GM12878 (cell line): ENCODE results near the gene ZSCAN20. TPM values are rescaled to one million over a fixed set of nuclear protein-coding genes. Genes with fewer than 3 reads are reported as not detected.

Experiments used
- ATAC-seq: fragments of 200-7000 bp; cut with Tn5 transposase; 3 replicates; pipeline ENCODE4 v1.9.1; 2020; ENCODE audit warnings: mild to moderate bottlenecking, moderate library complexity
- BruUV-seq: library from RNA; stranded (reverse); fragments of 400-500 nt; replicated peaks from 2 replicates; lab custom pipeline; 2021; lab: Mats Ljungman, UMichigan
- CTCF ChIA-PET: fragments of 300-600 bp; sonication (Branson Sonifier 250); formaldehyde crosslinking; extraction: SDS; loops from one replicate; lab custom pipeline; 2021; ENCODE audit warnings: inconsistent platforms; lab: Yijun Ruan, JAX
- POLR2A ChIA-PET: fragments of 350-600 bp; formaldehyde crosslinking; extraction: SDS; loops from one replicate; lab custom pipeline; 2021; ENCODE audit warnings: inconsistent platforms; lab: Charles Lee
- RAD21 ChIA-PET: fragments of 300-600 bp; sonication (Branson Sonifier 250); formaldehyde crosslinking; loops from one replicate; lab custom pipeline; 2023; ENCODE audit warnings: antibody characterized with exemption; ENCODE audit not compliant: unreplicated experiment; lab: Charles Lee
- SMC1A ChIA-PET: fragments of 300-600 bp; sonication (Branson Sonifier 250); formaldehyde crosslinking; loops from one replicate; lab custom pipeline; 2023; ENCODE audit not compliant: unreplicated experiment, uncharacterized antibody; lab: Charles Lee
- DNase-seq: peaks from one replicate; pipeline ENCODE4 v3.0.0-alpha.2; 2011; ENCODE audit warnings: low read depth, low spot score
- FAIRE-seq: peaks from 3 replicates; lab custom pipeline; 2011; peaks lifted over from hg19 to GRCh38; lab: Jason Lieb, UNC
- H2AFZ ChIP-seq: 2 replicates; pipeline ENCODE4 v1.6.0; 2011; ENCODE audit warnings: low read depth, low read length, control low read depth; ENCODE audit not compliant: control insufficient read depth
- H3K27ac ChIP-seq: 2 replicates; pipeline ENCODE4 v1.5.1; 2011; ENCODE audit warnings: control low read depth; ENCODE audit not compliant: control insufficient read depth, insufficient read depth
- H3K27me3 ChIP-seq, 2 experiments: replicated peaks in 1 of 2; 2 replicates each; pipeline versions ENCODE4 v1.6.0 to v1.6.1; 2011; ENCODE audit warnings: low read length in 1 of 2; ENCODE audit not compliant: control insufficient read depth in 2 of 2, insufficient read depth in 2 of 2
- H3K36me3 ChIP-seq, 2 experiments: 2 replicates each; pipeline ENCODE4 v1.5.1; 2011; ENCODE audit warnings: low read length in 1 of 2; ENCODE audit not compliant: control insufficient read depth in 2 of 2, insufficient read depth in 2 of 2
- H3K4me1 ChIP-seq: 2 replicates; pipeline ENCODE4 v1.6.1; 2011; ENCODE audit warnings: mild to moderate bottlenecking, low read length, moderate library complexity, mixed read lengths; ENCODE audit not compliant: control insufficient read depth, insufficient read depth
- H3K4me2 ChIP-seq: 2 replicates; pipeline ENCODE4 v1.6.0; 2011; ENCODE audit warnings: control low read depth; ENCODE audit not compliant: control insufficient read depth, insufficient read depth
- H3K4me3 ChIP-seq: fragments of 200-600 bp; sonication (generic); 2 replicates; pipeline ENCODE4 v1.5.1; 2016
- H3K79me2 ChIP-seq: 2 replicates; pipeline ENCODE4 v1.6.0; 2011; ENCODE audit warnings: low read length; ENCODE audit not compliant: control insufficient read depth, insufficient read depth
- H3K9ac ChIP-seq: 2 replicates; pipeline ENCODE4 v1.8.0; 2011; ENCODE audit warnings: low read length, control low read depth, mixed read lengths; ENCODE audit not compliant: control insufficient read depth, insufficient read depth
- H3K9me3 ChIP-seq: replicated peaks from 3 replicates; pipeline ENCODE4 v1.5.1; 2011; ENCODE audit warnings: mild to moderate bottlenecking, low read length; ENCODE audit not compliant: control insufficient read depth, insufficient read depth
- H4K20me1 ChIP-seq: 2 replicates; pipeline ENCODE4 v1.6.0; 2011; ENCODE audit not compliant: control insufficient read depth, insufficient read depth
- EGR1 ChIP-seq, 2 experiments: IDR thresholded peaks; 1 replicate in 1 of 2; 2 replicates in 1 of 2; pipeline ENCODE4 v1.6.1; 2011 to 2012; ENCODE audit warnings: low read depth in 2 of 2, low read length in 2 of 2, borderline replicate concordance in 1 of 2, mild to moderate bottlenecking in 1 of 2, moderate library complexity in 1 of 2
- ETV6 ChIP-seq, 2 experiments: fragments of 450-650 bp in 1 of 2; IDR thresholded peaks in 1 of 2; conservative IDR thresholded peaks in 1 of 2; 2 replicates each; pipeline ENCODE4 v1.6.1; 2014; ENCODE audit warnings: antibody characterized with exemption in 1 of 2, borderline replicate concordance in 1 of 2, low read depth in 1 of 2, mild to moderate bottlenecking in 1 of 2, moderate library complexity in 1 of 2
- FOXM1 ChIP-seq: IDR thresholded peaks from 2 replicates; pipeline ENCODE4 v1.6.1; 2012; ENCODE audit warnings: low read depth, mild to moderate bottlenecking, inconsistent platforms, low read length, moderate library complexity
- RAD51 ChIP-seq: fragments of 450-650 bp; IDR thresholded peaks from 2 replicates; pipeline ENCODE4 v1.6.1; 2016; ENCODE audit warnings: moderate library complexity, mild to moderate bottlenecking, inconsistent platforms
- SRF ChIP-seq, 2 experiments: IDR thresholded peaks; 2 replicates each; pipeline ENCODE4 v1.6.1; 2011; ENCODE audit warnings: low read depth in 2 of 2, low read length in 2 of 2, mild to moderate bottlenecking in 1 of 2, moderate library complexity in 1 of 2
- TCF3 ChIP-seq: IDR thresholded peaks from 2 replicates; pipeline ENCODE4 v1.6.1; 2012; ENCODE audit warnings: low read depth, mild to moderate bottlenecking, low read length, borderline replicate concordance; ENCODE audit not compliant: insufficient read depth
- WGBS: methylation state at CpG from one replicate; pipeline ENCODE4 v1.1.6; 2016; ENCODE audit warnings: low lambda C conversion rate; ENCODE audit not compliant: insufficient replicate concordance, insufficient coverage; ENCODE audit errors: missing lambda C conversion rate; 5-methylcytosine and 5-hydroxymethylcytosine counted together
- in situ Hi-C: fragments of 300-500 bp; cut with MboI; formaldehyde crosslinking; loops from 9 replicates; pipeline ENCODE4 v1.14.3; 2018; ENCODE audit warnings: mixed read lengths
- intact Hi-C: fragments of 100-400 bp; cut with micrococcal nuclease; formaldehyde crosslinking; loops from one replicate; pipeline ENCODE4 v1.14.2; 2022; ENCODE audit not compliant: unreplicated experiment
- polyA plus RNA-seq, 11 experiments: library from polyadenylated mRNA; depleted of rRNA in 4 of 11; unstranded in 6 of 11; stranded (reverse) in 5 of 11; fragments of >200 nt; fragmentation: Nextera tagmentation in 4 of 11; fragmentation: Illumina TruSeq in 1 of 11; extraction: Ambion mirVana in 4 of 11; extraction: Trizol in 1 of 11; gene quantifications; 1 replicate in 1 of 11; 2 replicates in 10 of 11; pipeline versions ENCODE4 v1.2.1 to v1.2.3, GENCODE V29; 2011 to 2016; ENCODE audit warnings: inconsistent platforms in 2 of 11, missing spikeins in 2 of 11, low read depth in 1 of 11
- total RNA-seq, 4 experiments: library from RNA; depleted of rRNA in 3 of 4; stranded (reverse); fragments of >200 nt in 3 of 4; fragmentation: Illumina TruSeq in 1 of 4; extraction: Trizol in 1 of 4; gene quantifications; 2 replicates each; pipeline versions ENCODE4 v1.2.1 to v1.2.3, GENCODE V29; 2013 to 2021

Gene ZSCAN20
- total and polyA plus RNA-seq, 10 of the 15 experiments (the other 5 are each of a cell fraction or from before 2014, with no cell fraction given): 0.35 to 5.1 (median 2.4) TPM

DNA sequence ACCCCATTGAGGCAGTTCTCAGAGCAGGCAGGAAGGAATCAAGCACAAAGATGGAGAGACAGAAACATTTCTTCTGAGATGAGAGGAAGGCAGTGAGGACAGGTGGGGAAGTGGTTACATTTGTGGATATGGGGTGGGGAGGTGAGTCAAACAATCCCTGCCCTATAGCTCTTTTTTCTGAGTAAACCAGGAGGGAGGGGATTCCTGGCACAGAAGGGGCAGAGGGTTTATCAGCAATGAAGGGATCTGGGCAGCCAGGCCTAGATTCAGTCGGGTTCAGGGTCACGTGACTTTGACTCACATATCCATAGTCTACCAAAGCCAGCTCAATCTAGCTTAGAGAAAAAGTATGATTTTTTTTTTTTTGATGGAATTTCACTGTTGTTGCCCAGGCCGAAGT is 25.9 kb upstream of the ZSCAN20 start:
- no peak for ATAC-seq
- Histone ChIP-seq H4K20me1 (no peaks in the 10 kb centered on the region), H3K27ac (no peak overlapping the region), H3K27me3 (peaks cover 0 to 5% of the 10 kb centered on the region in 2 experiments; a peak in 2 of 4 replicates), H3K4me3 (no peak overlapping the region), H3K9ac (no peak overlapping the region), H3K4me2 (no peak overlapping the region), H3K79me2 (no peaks in the 10 kb centered on the region), H3K9me3 (no peaks in the 10 kb centered on the region; the same call in 1 of the 3 replicates), H2AFZ (no peak overlapping the region), H3K4me1 (no peaks in the 10 kb centered on the region; the same call in 1 of the 2 replicates), H3K36me3 (no peaks in the 10 kb centered on the region)
- ChIA-PET POLR2A (no interaction called here), RAD21 (no interaction called here), CTCF (interaction anchor here (1.0 to 2.0 kb wide), 3 partner anchors 9 to 25 kb away, joined by 3 to 8 read pairs (median 3); no protein-coding TSS in a partner anchor), SMC1A (interaction anchor here (0.6 to 1.3 kb wide), 2 partner anchors 25 to 106 kb away, joined by 3 to 4 read pairs; no protein-coding TSS in a partner anchor)
- intact Hi-C loops: no loop called here
- in situ Hi-C loops: no loop called here
- no peak for FAIRE-seq
- TF ChIP-seq RAD51 (peak; percentile 31; the same call in 1 of the 2 replicates), ETV6 (conservative IDR thresholded peaks at IDR 0.05 in 1 of 2, IDR thresholded peaks at IDR 0.05 in 1 of 2; ENCODE audit: borderline replicate concordance in 1 of 2, low read depth in 1 of 2) (no peak)
- 43% methylated on average over 3 of the region's 3 CpGs for WGBS
- DNase-seq: no peak
- BruUV-seq: no TSS peak

DNA sequence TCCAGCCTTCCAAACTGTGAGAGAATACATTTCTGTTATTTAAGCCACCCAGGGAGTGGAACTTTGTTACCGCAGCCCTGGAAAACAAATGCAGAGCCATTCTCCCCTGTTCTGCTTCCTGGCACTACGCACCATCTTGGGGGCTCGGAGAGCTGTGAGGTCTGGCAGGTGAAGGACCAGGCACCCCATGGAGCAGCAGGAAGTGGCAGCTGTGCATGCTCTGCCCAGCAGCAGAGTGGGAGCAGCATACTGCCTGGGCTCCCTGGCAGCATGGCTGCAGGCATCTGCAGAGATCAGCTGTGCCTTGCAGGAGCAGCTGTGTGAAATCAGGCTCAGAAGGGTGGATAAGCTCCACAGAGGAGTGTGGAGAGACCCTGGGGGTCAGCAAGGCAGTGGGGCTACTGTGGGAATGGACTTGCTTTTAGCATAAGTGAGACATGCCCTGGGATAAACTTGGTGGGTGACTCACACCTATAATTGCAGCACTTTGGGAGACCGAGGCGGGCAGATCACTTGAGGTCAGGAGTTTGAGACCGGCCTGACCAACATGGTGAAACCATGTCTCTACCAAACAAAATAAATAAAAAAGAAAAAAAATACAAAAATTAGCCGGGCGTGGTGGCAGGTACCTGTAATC is 17.7 kb upstream of the ZSCAN20 start:
- no peak for DNase-seq
- H3K9ac ChIP-seq: no peak overlapping the region
- no peak overlapping the region for H3K4me3 ChIP-seq
- in situ Hi-C loops (loop anchor here (5.0 kb wide), 1 partner anchor 42 kb away; no protein-coding TSS in a partner anchor), intact Hi-C loops (loop anchor here (5.0 kb wide), 1 partner anchor 342 kb away; no protein-coding TSS in a partner anchor)
- H3K27me3 ChIP-seq: no peaks in the 10 kb centered on the region
- no peak for FAIRE-seq
- no TSS peak for BruUV-seq
- no peaks in the 10 kb centered on the region for H4K20me1 ChIP-seq
- H3K36me3 ChIP-seq: no peaks in the 10 kb centered on the region
- TF ChIP-seq TCF3: no peak
- TF ChIP-seq FOXM1: no peak
- 0 out of 4 replicates have a peak, but pooled peaks of 1 of the 2 experiments have one; percentile 15 for TF ChIP-seq SRF (IDR thresholded peaks at IDR 0.05; ENCODE audit: low read depth in 2 of 2, low read length in 2 of 2)
- TF ChIP-seq EGR1 (IDR thresholded peaks at IDR 0.05; ENCODE audit: borderline replicate concordance in 1 of 2, low read depth in 2 of 2, low read length in 2 of 2): no peak
- no peaks in the 10 kb centered on the region; the same call in 1 of the 2 replicates for H3K79me2 ChIP-seq
- no peak overlapping the region for H2AFZ ChIP-seq
- H3K27ac ChIP-seq: no peak overlapping the region
- SMC1A ChIA-PET: interaction anchor here (1.0 to 7.6 kb wide), 3 partner anchors 14 to 160 kb away, joined by 4 to 112 read pairs (median 5); partner anchors contain the start of gene ZSCAN20
- POLR2A ChIA-PET: interaction anchor here (0.6 to 1.3 kb wide), 3 partner anchors 11 to 578 kb away, joined by 3 to 5 read pairs (median 3); no protein-coding TSS in a partner anchor
- no peak overlapping the region for H3K4me2 ChIP-seq
- H3K4me1 ChIP-seq: peaks cover 16% of the 10 kb centered on the region
- CTCF ChIA-PET: interaction anchor here (1.3 to 8.5 kb wide), 9 partner anchors 8 to 158 kb away, joined by 3 to 81 read pairs (median 12); partner anchors contain the start of gene ZSCAN20
- ATAC-seq: no peak
- WGBS: 81% methylated on average over 8 of the region's 8 CpGs
- no peaks in the 10 kb centered on the region for H3K9me3 ChIP-seq
- RAD21 ChIA-PET: interaction anchor here (2.1 to 5.1 kb wide), 2 partner anchors 15 to 159 kb away, joined by 9 to 54 read pairs; partner anchors contain the start of gene ZSCAN20
